BLaER1 treated with 17β-estradiol and CSF1 and Interleukin-3, amounts not matched to agents 10 nM and 100 nM (cell line): ENCODE measurements around the gene INPP5F.

Source experiments
- H3K27ac ChIP-seq, 11 experiments: shearing (Covaris generic); formaldehyde crosslinking; 2 replicates each; pipeline ENCODE4 v1.8.1; 2022
- H3K27me3 ChIP-seq, 11 experiments: shearing (Covaris generic); formaldehyde crosslinking; 2 replicates each; pipeline ENCODE4 v1.8.1; 2022
- H3K36me3 ChIP-seq, 11 experiments: shearing (Covaris generic); formaldehyde crosslinking; 2 replicates each; pipeline ENCODE4 v1.8.1; 2022
- H3K4me1 ChIP-seq, 10 experiments: shearing (Covaris generic); formaldehyde crosslinking; 2 replicates each; pipeline ENCODE4 v1.8.1; 2022
- H3K4me2 ChIP-seq, 11 experiments: shearing (Covaris generic); formaldehyde crosslinking; 2 replicates each; pipeline ENCODE4 v1.8.1; 2022
- H3K4me3 ChIP-seq, 10 experiments: shearing (Covaris generic); formaldehyde crosslinking; 2 replicates each; pipeline ENCODE4 v1.8.1; 2022
- H3K9ac ChIP-seq, 11 experiments: shearing (Covaris generic); formaldehyde crosslinking; 2 replicates each; pipeline ENCODE4 v1.8.1; 2022
- H3K9me3 ChIP-seq, 11 experiments: shearing (Covaris generic); formaldehyde crosslinking; replicated peaks in 1 of 11; 2 replicates each; pipeline ENCODE4 v1.8.1; 2022
- H4K20me1 ChIP-seq, 11 experiments: shearing (Covaris generic); formaldehyde crosslinking; 2 replicates each; pipeline ENCODE4 v1.8.1; 2022
- Cebpa-rat ChIP-seq, 11 experiments: shearing (Covaris generic); IDR thresholded peaks; 2 replicates each; pipeline ENCODE4 v1.8.1; 2022

INPP5F gene

GRCh38 chr10:119714484-119714816, 11.4 kb upstream of the INPP5F start:
- Histone ChIP-seq H3K4me1 (peaks cover 26 to 53% (median 48%) of the 10 kb centered on the region in 10 experiments), H4K20me1 (no peaks in the 10 kb centered on the region), H3K4me3 (no peak overlapping the region), H3K9ac (no peak overlapping the region), H3K27me3 (no peaks in the 10 kb centered on the region), H3K4me2 (peak overlapping the region in 10 of 11 experiments; percentile 16 to 75 (median 62); a peak in 20 of 22 replicates), H3K36me3 (peaks cover 0 to 23% (median 8%) of the 10 kb centered on the region in 11 experiments; a peak in 10 of 22 replicates), H3K27ac (peak overlapping the region in 6 of 11 experiments; percentile 0 to 48 (median 30); a peak in 5 of 22 replicates), H3K9me3 (peaks cover 13 to 28% (median 26%) of the 10 kb centered on the region in 11 experiments)
- TF ChIP-seq Cebpa-rat (IDR thresholded peaks at IDR 0.05), result no peak

DNA sequence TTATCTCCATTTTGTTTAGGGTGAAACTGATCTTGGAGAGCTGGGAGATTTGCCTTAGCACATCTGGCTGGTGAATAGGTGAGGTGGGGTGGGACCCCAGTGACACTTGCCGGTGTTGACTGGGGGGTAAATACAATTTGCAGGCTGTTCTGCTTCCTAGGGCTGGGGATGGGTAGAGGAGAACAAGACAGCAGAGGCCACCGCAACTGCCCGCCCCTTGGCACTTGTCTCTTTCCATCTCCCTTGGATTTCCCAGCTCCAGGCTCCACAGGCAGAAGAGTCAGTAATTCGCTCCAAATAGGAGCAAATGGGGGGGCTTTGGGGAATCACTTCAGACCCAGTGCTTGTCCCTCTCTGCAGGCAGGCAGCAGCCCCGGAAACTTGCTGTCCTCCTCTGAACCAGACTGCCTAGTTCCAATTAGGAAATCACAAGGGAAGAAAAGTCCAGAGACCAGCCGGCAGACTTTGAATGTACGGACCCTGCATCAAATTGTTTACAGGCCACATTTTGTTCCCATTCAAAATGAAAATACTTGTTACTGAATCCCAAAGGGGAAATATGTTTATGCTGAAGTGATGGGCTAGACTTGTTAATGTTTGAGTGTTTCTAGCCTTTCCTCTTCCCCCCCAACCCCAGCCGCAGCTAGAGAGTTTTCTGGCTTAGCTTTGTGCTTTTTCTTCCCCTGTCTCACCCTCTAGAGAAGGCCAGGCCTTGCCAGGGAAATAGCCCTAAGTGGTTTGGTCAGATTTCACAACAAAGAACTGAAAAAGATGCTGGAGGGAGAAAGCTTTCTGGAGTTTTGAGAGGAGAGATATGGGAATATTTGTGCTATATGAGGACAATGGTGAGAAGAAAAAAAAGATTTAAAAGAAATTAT, 10.0 kb upstream of the INPP5F start:
- Histone ChIP-seq H3K27ac (peak overlapping the region; percentile 16 to 51 (median 37); a peak in 17 of 22 replicates), H3K27me3 (no peaks in the 10 kb centered on the region), H3K4me1 (peaks cover 20 to 44% (median 41%) of the 10 kb centered on the region in 10 experiments), H3K4me2 (peak overlapping the region; percentile 43 to 82 (median 58)), H4K20me1 (no peaks in the 10 kb centered on the region), H3K9me3 (peaks cover 10 to 29% (median 26%) of the 10 kb centered on the region in 11 experiments), H3K4me3 (no peak overlapping the region), H3K9ac (peak overlapping the region; percentile 1 to 57 (median 40); a peak in 17 of 22 replicates), H3K36me3 (peaks cover 0 to 35% (median 6%) of the 10 kb centered on the region in 11 experiments; a peak in 13 of 22 replicates)
- TF ChIP-seq Cebpa-rat (IDR thresholded peaks at IDR 0.05), result no peak

DNA sequence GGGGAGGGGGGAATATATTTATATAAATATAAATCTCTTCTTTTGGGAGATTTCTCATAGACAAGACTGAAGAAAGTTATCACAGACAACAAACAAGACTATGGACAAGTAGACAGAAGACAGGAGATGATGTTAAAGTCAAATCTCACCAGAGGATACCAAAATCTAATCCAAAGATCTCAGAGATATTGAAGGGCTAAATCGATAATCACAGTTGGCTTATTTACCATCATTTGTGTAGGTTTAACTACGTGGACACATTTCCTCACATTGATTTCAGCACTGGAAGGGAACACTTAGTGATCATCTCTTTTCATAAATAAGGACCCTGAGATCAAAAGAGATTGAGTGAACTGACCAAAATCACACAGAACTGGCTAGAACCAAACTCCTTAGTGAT, 2.7 kb upstream of the INPP5F start:
- no peak overlapping the region; a peak in 1 of 22 replicates for H3K9ac ChIP-seq
- H3K4me2 ChIP-seq, result peak overlapping the region in 8 of 11 experiments; percentile 86 to 98 (median 91); a peak in 10 of 22 replicates

GRCh38 chr10:119723624-119724023, 2.2 kb upstream of the INPP5F start:
- Histone ChIP-seq H3K36me3 (peaks cover 0 to 22% (median 6%) of the 10 kb centered on the region in 11 experiments; a peak in 8 of 22 replicates), H3K4me2 (peak overlapping the region; percentile 86 to 98 (median 91)), H3K9me3 (peaks cover 0 to 24% (median 16%) of the 10 kb centered on the region in 11 experiments; a peak in 17 of 22 replicates), H3K4me3 (no peak overlapping the region), H3K9ac (peak overlapping the region in 8 of 11 experiments; percentile 48 to 96 (median 92); a peak in 11 of 22 replicates), H3K27me3 (no peaks in the 10 kb centered on the region), H3K27ac (peak overlapping the region in 10 of 11 experiments; percentile 93 to 99 (median 96); a peak in 17 of 22 replicates), H4K20me1 (peaks cover 0 to 23% (median 6%) of the 10 kb centered on the region in 11 experiments; a peak in 6 of 22 replicates), H3K4me1 (peaks cover 42 to 48% (median 44%) of the 10 kb centered on the region in 10 experiments)
- no peak for TF ChIP-seq Cebpa-rat (IDR thresholded peaks at IDR 0.05)

More for the DNA sequence above, 2.7 kb upstream of the INPP5F start:
- H4K20me1 ChIP-seq, result peaks cover 0 to 20% (median 6%) of the 10 kb centered on the region in 11 experiments; a peak in 6 of 22 replicates
- peaks cover 0 to 24% (median 16%) of the 10 kb centered on the region in 11 experiments; a peak in 17 of 22 replicates for H3K9me3 ChIP-seq
- H3K4me3 ChIP-seq, result no peak overlapping the region
- H3K36me3 ChIP-seq, result peaks cover 0 to 22% (median 6%) of the 10 kb centered on the region in 11 experiments; a peak in 8 of 22 replicates
- H3K27ac ChIP-seq, result peak overlapping the region in 7 of 11 experiments; percentile 93 to 99 (median 96); a peak in 4 of 22 replicates
- peaks cover 37 to 43% (median 40%) of the 10 kb centered on the region in 10 experiments for H3K4me1 ChIP-seq
- H3K27me3 ChIP-seq, result no peaks in the 10 kb centered on the region
- no peak for TF ChIP-seq Cebpa-rat (IDR thresholded peaks at IDR 0.05)

DNA sequence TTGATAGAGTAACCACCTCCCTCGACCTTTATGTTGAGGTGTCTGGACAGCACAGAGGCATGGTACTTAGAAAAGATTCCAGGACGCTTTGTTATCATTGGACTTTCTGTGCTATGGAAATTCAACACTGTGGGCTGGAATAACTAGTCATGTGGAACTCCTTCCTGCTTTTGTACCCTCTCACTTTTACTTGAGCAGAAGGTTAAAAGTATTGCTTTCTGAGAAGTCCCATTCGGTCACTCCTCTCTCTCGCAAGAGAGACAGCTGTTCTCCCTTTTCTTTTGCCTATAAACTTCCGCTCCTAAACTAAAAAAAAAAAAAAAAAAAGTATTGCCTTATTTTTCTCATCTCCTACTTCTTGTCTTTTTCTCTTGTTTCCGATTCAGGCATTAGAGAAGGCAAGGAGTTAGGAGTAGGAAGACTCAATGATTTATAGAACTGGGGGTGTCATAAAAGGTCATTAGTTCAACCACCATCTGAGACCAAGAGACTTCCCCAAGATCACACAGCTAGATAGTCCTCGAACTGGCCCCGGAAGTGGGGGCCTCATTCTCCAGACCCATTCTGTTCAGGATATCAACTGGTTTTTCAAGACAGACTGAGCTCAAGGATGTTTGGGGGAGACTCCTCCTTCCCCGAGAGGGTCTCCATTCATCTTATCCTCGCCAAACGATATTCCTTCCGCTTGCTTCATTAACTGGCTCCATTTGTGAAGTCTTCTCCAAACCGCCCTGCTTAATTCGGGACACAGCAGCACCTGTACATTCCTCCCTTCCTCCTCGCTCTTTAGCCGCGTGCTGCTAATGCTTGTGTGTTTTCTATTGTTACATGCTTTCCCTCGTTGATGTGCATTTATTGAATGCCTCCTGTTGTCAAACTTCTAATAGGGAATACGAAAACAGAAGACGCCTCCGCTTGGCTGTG, 995 bp upstream of the INPP5F start:
- peaks cover 46 to 58% (median 49%) of the 10 kb centered on the region in 10 experiments for H3K4me1 ChIP-seq
- peak overlapping the region; percentile 89 to 96 (median 92) for H3K9ac ChIP-seq
- peak overlapping the region; percentile 86 to 98 (median 91) for H3K4me2 ChIP-seq
- no peak for TF ChIP-seq Cebpa-rat (IDR thresholded peaks at IDR 0.05)
- H3K9me3 ChIP-seq, result peaks cover 0 to 21% (median 15%) of the 10 kb centered on the region in 11 experiments; a peak in 17 of 22 replicates
- H3K27me3 ChIP-seq, result no peaks in the 10 kb centered on the region
- peak overlapping the region; percentile 93 to 99 (median 96) for H3K27ac ChIP-seq
- peaks cover 0 to 14% (median 6%) of the 10 kb centered on the region in 11 experiments; a peak in 8 of 22 replicates for H3K36me3 ChIP-seq
- peak overlapping the region; percentile 79 to 95 (median 90) for H3K4me3 ChIP-seq
- H4K20me1 ChIP-seq, result peaks cover 0 to 34% (median 6%) of the 10 kb centered on the region in 11 experiments; a peak in 6 of 22 replicates

DNA sequence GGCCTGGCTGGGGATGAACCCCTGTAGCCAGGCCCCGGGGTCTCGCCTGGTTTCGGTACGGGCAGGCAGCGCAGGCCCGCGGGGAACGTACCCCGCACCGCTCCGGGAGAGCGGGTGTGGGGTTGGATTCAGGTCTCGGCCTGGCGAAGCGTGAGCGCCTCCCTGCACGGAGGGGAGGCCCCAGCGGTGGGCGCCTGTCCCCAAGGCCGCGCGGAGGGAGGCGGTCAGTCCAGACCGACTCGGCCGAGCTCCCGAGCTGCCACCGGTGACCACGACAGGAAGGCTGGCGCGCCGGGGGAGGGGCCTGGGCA, 378 bp upstream of the INPP5F start:
- no peak for TF ChIP-seq Cebpa-rat (IDR thresholded peaks at IDR 0.05)

GRCh38 chr10:119726676-119727261, 919 bp downstream of the INPP5F start:
- H3K4me1 ChIP-seq, result peaks cover 46 to 58% (median 49%) of the 10 kb centered on the region in 10 experiments
- H3K27me3 ChIP-seq, result no peaks in the 10 kb centered on the region
- H3K4me2 ChIP-seq, result peak overlapping the region; percentile 82 to 98 (median 92)
- H3K9me3 ChIP-seq, result peaks cover 0 to 2% (median 0%) of the 10 kb centered on the region in 11 experiments; a peak in 2 of 22 replicates
- peak overlapping the region; percentile 65 to 99 (median 93) for H3K27ac ChIP-seq
- TF ChIP-seq Cebpa-rat (IDR thresholded peaks at IDR 0.05), result no peak
- H4K20me1 ChIP-seq, result peaks cover 0 to 34% (median 6%) of the 10 kb centered on the region in 11 experiments; a peak in 6 of 22 replicates
- peaks cover 3 to 18% (median 14%) of the 10 kb centered on the region in 11 experiments; a peak in 12 of 22 replicates for H3K36me3 ChIP-seq
- H3K4me3 ChIP-seq, result peak overlapping the region; percentile 79 to 95 (median 90)
- peak overlapping the region; percentile 89 to 96 (median 92) for H3K9ac ChIP-seq

More for the DNA sequence above, 378 bp upstream of the INPP5F start:
- Histone ChIP-seq H3K27ac (peak overlapping the region; percentile 93 to 99 (median 96)), H3K4me2 (peak overlapping the region; percentile 86 to 98 (median 91)), H3K9me3 (peaks cover 0 to 15% (median 9%) of the 10 kb centered on the region in 11 experiments; a peak in 17 of 22 replicates), H3K27me3 (no peaks in the 10 kb centered on the region), H4K20me1 (peaks cover 0 to 34% (median 6%) of the 10 kb centered on the region in 11 experiments; a peak in 6 of 22 replicates), H3K36me3 (peaks cover 5 to 13% (median 11%) of the 10 kb centered on the region in 11 experiments; a peak in 14 of 22 replicates), H3K9ac (peak overlapping the region; percentile 89 to 96 (median 92)), H3K4me3 (peak overlapping the region; percentile 79 to 95 (median 90)), H3K4me1 (peaks cover 46 to 58% (median 49%) of the 10 kb centered on the region in 10 experiments)
